ENCODE measurements around the gene PDE1C.

PDE1C gene

DNA sequence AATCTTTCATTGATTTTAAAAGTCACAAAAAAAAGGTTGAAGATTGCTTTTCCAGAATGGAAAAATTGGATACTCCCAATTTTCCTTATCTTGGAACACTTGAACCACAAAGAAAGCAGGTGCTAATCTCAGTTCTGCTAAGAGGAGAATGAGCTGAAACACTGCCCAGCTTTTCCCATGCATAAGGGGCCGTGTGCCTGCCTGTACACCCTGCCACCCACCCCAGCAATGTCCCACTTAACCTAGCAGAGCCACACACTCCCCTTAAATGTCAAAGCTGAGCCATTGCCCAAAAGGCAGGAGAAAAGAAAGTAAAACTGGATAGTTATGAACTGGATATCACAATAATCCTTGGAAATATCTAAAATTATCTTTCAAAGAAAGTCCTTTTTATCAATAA, 13.4 kb downstream of the PDE1C start:
- H3K27ac ChIP-seq: no peak overlapping the region
- TF ChIP-seq, protein P1, sequence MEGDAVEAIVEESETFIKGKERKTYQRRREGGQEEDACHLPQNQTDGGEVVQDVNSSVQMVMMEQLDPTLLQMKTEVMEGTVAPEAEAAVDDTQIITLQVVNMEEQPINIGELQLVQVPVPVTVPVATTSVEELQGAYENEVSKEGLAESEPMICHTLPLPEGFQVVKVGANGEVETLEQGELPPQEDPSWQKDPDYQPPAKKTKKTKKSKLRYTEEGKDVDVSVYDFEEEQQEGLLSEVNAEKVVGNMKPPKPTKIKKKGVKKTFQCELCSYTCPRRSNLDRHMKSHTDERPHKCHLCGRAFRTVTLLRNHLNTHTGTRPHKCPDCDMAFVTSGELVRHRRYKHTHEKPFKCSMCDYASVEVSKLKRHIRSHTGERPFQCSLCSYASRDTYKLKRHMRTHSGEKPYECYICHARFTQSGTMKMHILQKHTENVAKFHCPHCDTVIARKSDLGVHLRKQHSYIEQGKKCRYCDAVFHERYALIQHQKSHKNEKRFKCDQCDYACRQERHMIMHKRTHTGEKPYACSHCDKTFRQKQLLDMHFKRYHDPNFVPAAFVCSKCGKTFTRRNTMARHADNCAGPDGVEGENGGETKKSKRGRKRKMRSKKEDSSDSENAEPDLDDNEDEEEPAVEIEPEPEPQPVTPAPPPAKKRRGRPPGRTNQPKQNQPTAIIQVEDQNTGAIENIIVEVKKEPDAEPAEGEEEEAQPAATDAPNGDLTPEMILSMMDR (IDR thresholded peaks at IDR 0.05): no peak
- no peak for TF ChIP-seq ZFX (IDR thresholded peaks at IDR 0.05; ENCODE audit: borderline replicate concordance)

DNA sequence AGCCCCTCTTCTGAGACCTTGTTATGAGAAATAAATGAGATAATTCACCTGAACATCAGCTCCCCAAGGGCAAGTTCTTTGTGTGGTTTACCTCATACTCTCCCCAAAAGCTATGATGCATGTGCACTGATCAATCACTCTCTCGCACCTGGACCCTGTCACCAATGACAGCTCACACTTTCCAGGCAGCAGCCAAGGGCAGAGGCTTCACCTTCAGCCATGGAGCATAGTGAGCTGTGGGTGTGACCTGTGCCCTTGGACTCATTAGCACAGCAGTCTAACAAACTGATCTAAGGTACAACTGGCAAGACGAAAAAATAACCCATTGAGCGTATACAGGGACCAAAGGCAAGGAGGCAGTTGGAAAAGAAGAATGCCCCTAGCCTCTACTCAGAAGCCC, 17.0 kb downstream of the PDE1C start:
- H3K27ac ChIP-seq: no peak overlapping the region
- TF ChIP-seq, protein P1 (IDR thresholded peaks at IDR 0.05): no peak
- TF ChIP-seq ZFX (IDR thresholded peaks at IDR 0.05; ENCODE audit: borderline replicate concordance): no peak

DNA sequence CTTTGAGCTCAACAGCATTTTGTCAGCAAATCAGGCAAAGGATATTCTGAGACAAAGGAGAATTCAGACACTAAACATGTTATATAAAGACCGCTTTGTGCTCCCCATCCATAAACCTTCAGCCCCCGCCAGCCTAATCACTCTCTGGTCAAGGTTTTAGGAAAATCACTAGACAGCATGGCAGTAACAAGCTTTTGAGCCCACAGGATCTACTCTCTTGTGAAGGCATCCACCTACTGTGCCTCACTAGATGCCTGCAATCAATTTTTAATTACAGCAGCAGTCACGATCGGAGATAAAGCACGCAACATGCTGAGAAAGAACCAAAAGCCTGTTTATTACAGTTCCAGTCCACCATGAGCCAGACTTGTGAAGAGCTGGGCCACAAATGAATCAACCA, 19.1 kb downstream of the PDE1C start:
- TF ChIP-seq ZFX (IDR thresholded peaks at IDR 0.05; ENCODE audit: borderline replicate concordance): no peak
- TF ChIP-seq, protein P1 (IDR thresholded peaks at IDR 0.05): no peak
- no peak overlapping the region for H3K27ac ChIP-seq

DNA sequence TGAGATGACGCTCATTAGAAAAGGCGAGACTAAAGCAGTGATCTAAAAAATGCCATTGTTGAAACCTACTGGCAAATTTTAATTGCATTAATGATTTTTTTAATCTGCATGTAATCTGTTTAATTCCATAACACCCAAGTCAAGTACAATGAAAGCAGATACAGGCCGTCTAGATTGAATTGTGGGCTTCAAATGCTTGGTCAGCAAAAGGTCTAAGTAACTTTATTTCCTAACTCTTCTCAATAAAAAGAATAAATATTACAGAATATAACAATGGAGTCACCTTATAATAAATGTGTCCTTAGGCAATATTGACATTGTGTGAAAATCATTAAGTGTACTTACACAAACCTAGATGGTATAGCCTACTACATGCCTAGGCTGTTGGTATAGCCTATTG, 20.6 kb downstream of the PDE1C start:
- H3K27ac ChIP-seq: no peak overlapping the region
- TF ChIP-seq, protein P1 (IDR thresholded peaks at IDR 0.05): no peak
- no peak for TF ChIP-seq ZFX (IDR thresholded peaks at IDR 0.05; ENCODE audit: borderline replicate concordance)

DNA sequence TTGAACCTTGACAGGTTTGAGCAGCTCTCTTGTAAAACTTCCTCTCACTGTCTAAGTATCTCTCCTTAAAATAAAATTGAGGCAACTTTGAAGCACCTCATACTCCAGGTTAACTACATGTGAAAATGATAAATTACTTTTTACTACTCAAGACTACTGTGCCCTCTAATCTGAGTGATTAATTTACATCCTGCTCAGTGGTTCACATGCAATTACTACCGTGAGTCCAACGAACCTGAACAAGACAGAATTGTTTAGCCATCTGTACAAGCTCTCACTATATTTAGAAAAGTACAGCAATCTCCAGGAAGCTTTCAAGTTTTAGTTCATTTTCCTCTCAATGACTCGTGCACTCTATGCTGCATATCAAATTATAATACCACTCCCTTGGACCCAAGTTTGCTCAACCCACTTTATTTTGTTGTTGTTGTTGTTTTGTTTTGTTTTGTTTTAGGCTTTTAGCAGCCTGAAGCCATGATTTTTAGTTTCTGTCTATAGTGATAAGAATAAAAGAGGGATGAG, 21.2 kb downstream of the PDE1C start:
- TF ChIP-seq, protein P1 (IDR thresholded peaks at IDR 0.05): no peak
- TF ChIP-seq ZFX (IDR thresholded peaks at IDR 0.05; ENCODE audit: borderline replicate concordance): no peak
- no peak overlapping the region for H3K27ac ChIP-seq

DNA sequence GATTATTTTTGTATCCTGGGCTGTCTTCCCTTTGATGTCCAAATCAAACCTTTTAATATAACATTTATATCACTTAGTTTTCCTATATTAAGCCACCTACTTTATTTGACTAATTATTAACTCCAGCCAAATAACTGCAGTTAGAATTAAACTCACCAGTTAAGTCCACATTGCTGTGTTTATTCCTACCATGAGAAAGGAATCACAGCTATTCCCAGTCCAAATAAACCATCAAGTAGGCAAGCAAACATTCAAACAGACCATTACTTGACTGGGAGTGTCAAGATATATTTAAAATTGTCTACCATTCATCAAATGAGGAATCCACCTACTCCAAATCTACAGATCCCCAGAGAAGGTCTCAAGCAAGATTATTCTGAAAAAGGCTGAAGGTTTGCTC, 22.4 kb downstream of the PDE1C start:
- TF ChIP-seq ZFX (IDR thresholded peaks at IDR 0.05; ENCODE audit: borderline replicate concordance): no peak
- no peak overlapping the region for H3K27ac ChIP-seq

DNA sequence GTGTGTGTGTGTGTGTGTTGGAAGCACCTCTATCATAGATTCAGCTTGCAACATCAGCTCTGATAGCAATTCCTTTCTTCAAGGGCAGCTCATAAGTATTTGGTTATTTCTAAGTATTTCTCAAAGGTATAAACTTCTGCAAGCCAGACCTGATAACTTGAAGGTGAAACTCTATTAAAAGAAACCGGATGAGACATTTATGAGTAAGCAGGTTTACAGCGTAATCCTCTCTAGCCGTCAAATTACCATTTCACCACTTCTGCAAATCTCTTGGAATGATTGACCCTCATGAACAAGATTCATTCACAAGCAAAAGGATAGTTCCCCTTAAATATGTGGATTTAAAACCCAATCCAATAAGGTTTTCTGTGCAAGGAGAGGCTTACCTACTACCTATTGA, 23.1 kb downstream of the PDE1C start:
- H3K27ac ChIP-seq: no peak overlapping the region
- TF ChIP-seq, protein P1 (IDR thresholded peaks at IDR 0.05): no peak
- TF ChIP-seq ZFX (IDR thresholded peaks at IDR 0.05; ENCODE audit: borderline replicate concordance): no peak

DNA sequence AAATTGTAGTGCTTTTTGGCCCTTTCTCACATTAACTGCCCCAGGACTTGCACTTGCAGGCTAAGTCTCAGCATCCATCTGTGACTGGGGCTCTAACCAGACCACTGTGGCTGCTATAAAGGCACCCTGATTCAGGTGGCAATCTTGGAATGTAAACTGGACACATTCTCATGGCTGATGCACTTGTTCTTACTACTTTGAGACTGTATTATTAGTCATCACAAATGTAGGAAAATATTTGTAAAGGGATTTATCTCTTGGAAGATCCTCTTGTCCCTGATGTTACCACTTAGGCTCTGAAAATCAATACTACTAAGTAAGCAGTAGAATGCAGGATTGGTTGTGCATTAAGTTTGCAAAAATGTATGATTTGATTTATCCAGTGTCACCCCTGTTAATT, 25.0 kb downstream of the PDE1C start:
- TF ChIP-seq ZFX (IDR thresholded peaks at IDR 0.05; ENCODE audit: borderline replicate concordance): no peak
- TF ChIP-seq, protein P1 (IDR thresholded peaks at IDR 0.05): no peak
- no peak overlapping the region for H3K27ac ChIP-seq
